Measurements from ENCODE around the gene ARPC1B.

DNA sequence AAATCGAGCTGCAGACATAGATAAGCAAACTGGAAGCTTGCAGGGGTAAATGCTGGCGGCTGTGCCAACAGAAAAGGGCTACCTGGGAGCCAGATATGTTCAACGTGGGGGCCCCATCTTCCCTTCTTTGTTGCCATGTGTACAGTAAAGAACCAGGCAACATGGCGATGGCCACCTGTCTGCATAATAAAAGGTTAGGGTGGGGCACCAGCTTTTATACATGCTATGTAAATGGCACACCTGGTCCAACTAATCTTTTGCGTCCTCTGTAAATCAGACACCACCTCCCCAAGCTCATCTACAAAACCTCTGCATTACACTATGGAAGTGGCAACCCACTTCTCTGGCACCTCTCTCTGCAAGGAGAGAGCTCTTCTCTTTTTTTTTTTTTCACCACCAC lies 48.1 kb downstream of the ARPC1B start:
- TF ChIP-seq POLR2A (IDR thresholded peaks at IDR 0.05; ENCODE audit: extremely low read depth, insufficient read length) (no peak), MYC (IDR thresholded peaks at IDR 0.05; ENCODE audit: low read depth, low read length) (no peak)
- TF ChIP-seq, protein P1, sequence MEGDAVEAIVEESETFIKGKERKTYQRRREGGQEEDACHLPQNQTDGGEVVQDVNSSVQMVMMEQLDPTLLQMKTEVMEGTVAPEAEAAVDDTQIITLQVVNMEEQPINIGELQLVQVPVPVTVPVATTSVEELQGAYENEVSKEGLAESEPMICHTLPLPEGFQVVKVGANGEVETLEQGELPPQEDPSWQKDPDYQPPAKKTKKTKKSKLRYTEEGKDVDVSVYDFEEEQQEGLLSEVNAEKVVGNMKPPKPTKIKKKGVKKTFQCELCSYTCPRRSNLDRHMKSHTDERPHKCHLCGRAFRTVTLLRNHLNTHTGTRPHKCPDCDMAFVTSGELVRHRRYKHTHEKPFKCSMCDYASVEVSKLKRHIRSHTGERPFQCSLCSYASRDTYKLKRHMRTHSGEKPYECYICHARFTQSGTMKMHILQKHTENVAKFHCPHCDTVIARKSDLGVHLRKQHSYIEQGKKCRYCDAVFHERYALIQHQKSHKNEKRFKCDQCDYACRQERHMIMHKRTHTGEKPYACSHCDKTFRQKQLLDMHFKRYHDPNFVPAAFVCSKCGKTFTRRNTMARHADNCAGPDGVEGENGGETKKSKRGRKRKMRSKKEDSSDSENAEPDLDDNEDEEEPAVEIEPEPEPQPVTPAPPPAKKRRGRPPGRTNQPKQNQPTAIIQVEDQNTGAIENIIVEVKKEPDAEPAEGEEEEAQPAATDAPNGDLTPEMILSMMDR (IDR thresholded peaks at IDR 0.05; ENCODE audit: low read depth, low read length), result no peak

All from NB4 (cell line).